Common myeloid progenitor, CD34-positive (primary cell): Measurements from ENCODE around the gene FOXK1.
"Not testable (repeated sequence)": the region's sequence is repeated elsewhere in the genome, so short reads cannot be mapped to it uniquely, and the experiment has no call there.

Experiments
- CTCF ChIA-PET: fragments of 350-600 bp; sonication (Branson Sonifier 250); formaldehyde crosslinking; loops from one replicate; lab custom pipeline; 2021; ENCODE audit warnings: antibody characterized with exemption; lab: Charles Lee
- POLR2A ChIA-PET: fragments of 350-600 bp; sonication (Branson Sonifier 250); formaldehyde crosslinking; loops from one replicate; lab custom pipeline; 2021; ENCODE audit warnings: antibody characterized with exemption; lab: Charles Lee
- DNase-seq, 3 donors: peaks; one replicate each; pipeline versions ENCODE4 v3.0.0 to v3.0.0-alpha.2; 2013
- H3K27ac ChIP-seq, 2 experiments: 1 replicate in 1 of 2; 2 replicates in 1 of 2; pipeline ENCODE4 v1.7.0; 2013; ENCODE audit warnings: inconsistent platforms in 2 of 2, low read length in 2 of 2, mild to moderate bottlenecking in 2 of 2, low read depth in 1 of 2, moderate library complexity in 1 of 2; ENCODE audit not compliant: severe bottlenecking in 2 of 2, insufficient read depth in 1 of 2, poor library complexity in 1 of 2
- H3K27me3 ChIP-seq, 5 experiments: replicated peaks in 2 of 5; 1 replicate in 3 of 5; 2 replicates in 2 of 5; pipeline versions ENCODE4 v1.6.1 to v1.7.0; 2013; ENCODE audit warnings: low read length in 4 of 5, mild to moderate bottlenecking in 2 of 5, moderate library complexity in 2 of 5, inconsistent platforms in 1 of 5; ENCODE audit not compliant: insufficient read depth in 5 of 5, control insufficient read depth in 4 of 5
- H3K36me3 ChIP-seq, 4 experiments: 1 replicate in 2 of 4; 2 replicates in 2 of 4; pipeline versions ENCODE4 v1.6.1 to v1.7.0; 2013; ENCODE audit warnings: low read length in 3 of 4, control low read depth in 1 of 4, mild to moderate bottlenecking in 1 of 4; ENCODE audit not compliant: control insufficient read depth in 4 of 4, insufficient read depth in 4 of 4
- H3K4me1 ChIP-seq, 4 experiments: 1 replicate in 3 of 4; 2 replicates in 1 of 4; pipeline versions ENCODE4 v1.6.1 to v1.7.1; 2013; ENCODE audit warnings: low read length in 3 of 4, mild to moderate bottlenecking in 3 of 4, control low read depth in 1 of 4, inconsistent platforms in 1 of 4, moderate library complexity in 1 of 4; ENCODE audit not compliant: control insufficient read depth in 4 of 4, insufficient read depth in 4 of 4; ENCODE audit errors: control extremely low read depth in 1 of 4
- H3K4me3 ChIP-seq, 7 experiments: 1 replicate in 4 of 7; 2 replicates in 3 of 7; pipeline versions ENCODE4 v1.5.1 to v1.7.0; 2013; ENCODE audit warnings: mild to moderate bottlenecking in 7 of 7, low read length in 6 of 7, moderate library complexity in 6 of 7, inconsistent platforms in 2 of 7, low read depth in 2 of 7, control low read depth in 1 of 7; ENCODE audit not compliant: insufficient read depth in 4 of 7, control insufficient read depth in 1 of 7; ENCODE audit errors: extremely low read depth in 1 of 7
- H3K9me3 ChIP-seq, 5 experiments: 1 replicate in 4 of 5; 2 replicates in 1 of 5; pipeline versions ENCODE4 v1.6.1 to v1.7.1; 2013; ENCODE audit warnings: low read length in 4 of 5, mild to moderate bottlenecking in 2 of 5, inconsistent platforms in 1 of 5, low read depth in 1 of 5, moderate library complexity in 1 of 5; ENCODE audit not compliant: control insufficient read depth in 4 of 5, insufficient read depth in 2 of 5; ENCODE audit errors: control extremely low read depth in 1 of 5
- WGBS: methylation state at CpG from one replicate; pipeline ENCODE4 v1.1.5; 2013; ENCODE audit not compliant: insufficient coverage; 5-methylcytosine and 5-hydroxymethylcytosine counted together

Gene FOXK1

GRCh38 chr7:4667776-4668509 lies 14.2 kb upstream of the FOXK1 start:
- Histone ChIP-seq H3K4me1 (no peaks in the 10 kb centered on the region), H3K27ac (no peak overlapping the region), H3K36me3 (no peaks in the 10 kb centered on the region), H3K27me3 (no peaks in the 10 kb centered on the region), H3K9me3 (peaks cover 0 to 4% (median 0%) of the 10 kb centered on the region in 5 experiments), H3K4me3 (no peak overlapping the region)
- ChIA-PET POLR2A (no interaction called here), CTCF (no interaction called here)
- no peak for DNase-seq
- WGBS, result 97% methylated on average over 15 of the region's 19 CpGs

- ChIA-PET POLR2A (no interaction called here), CTCF (no interaction called here)
- WGBS, result no CpG with 5 or more reads among the region's 3 CpGs
Observed at GRCh38 chr7:4668510-4668847, 13.6 kb upstream of the FOXK1 start.

GRCh38 chr7:4670791-4671190 lies 11.3 kb upstream of the FOXK1 start:
- H3K27me3 ChIP-seq, result no peaks in the 10 kb centered on the region
- no peak overlapping the region for H3K4me3 ChIP-seq
- peaks cover 0 to 6% (median 4%) of the 10 kb centered on the region in 5 experiments for H3K9me3 ChIP-seq
- no peak for DNase-seq
- H3K27ac ChIP-seq, result no peak overlapping the region
- ChIA-PET CTCF (no interaction called here), POLR2A (no interaction called here)
- no peaks in the 10 kb centered on the region for H3K4me1 ChIP-seq
- 94% methylated on average over 4 of the region's 4 CpGs for WGBS
- H3K36me3 ChIP-seq, result no peaks in the 10 kb centered on the region

More at GRCh38 chr7:4668510-4668847, 13.6 kb upstream of the FOXK1 start:
- Histone ChIP-seq H3K9me3 (peaks cover 0 to 4% (median 0%) of the 10 kb centered on the region in 5 experiments), H3K4me1 (no peaks in the 10 kb centered on the region), H3K27ac (no peak overlapping the region), H3K36me3 (no peaks in the 10 kb centered on the region), H3K4me3 (no peak overlapping the region), H3K27me3 (no peaks in the 10 kb centered on the region)
- no peak for DNase-seq

- no peak for DNase-seq
- WGBS, result 96% methylated on average over 4 of the region's 8 CpGs
- Histone ChIP-seq H3K27ac (no peak overlapping the region), H3K4me3 (no peak overlapping the region), H3K36me3 (no peaks in the 10 kb centered on the region), H3K27me3 (no peaks in the 10 kb centered on the region), H3K9me3 (peaks cover 0 to 6% (median 3%) of the 10 kb centered on the region in 5 experiments), H3K4me1 (no peaks in the 10 kb centered on the region)
- CTCF ChIA-PET, result no interaction called here
- POLR2A ChIA-PET, result interaction anchor here (1.0 kb wide), 1 partner anchor 34 kb away, joined by 3 read pairs; no protein-coding TSS in a partner anchor
Observed at GRCh38 chr7:4675771-4676367, 6.2 kb upstream of the FOXK1 start.

- H3K4me3 ChIP-seq, CTCF ChIA-PET, H3K9me3 ChIP-seq, DNase-seq, H3K36me3 ChIP-seq, POLR2A ChIA-PET, H3K27ac ChIP-seq, H3K4me1 ChIP-seq, H3K27me3 ChIP-seq: not testable (repeated sequence)
- WGBS, result 89% methylated on average over 4 of the region's 11 CpGs
Observed at GRCh38 chr7:4677518-4677917, 4.6 kb upstream of the FOXK1 start.

- Histone ChIP-seq H3K4me3 (peak overlapping the region in 6 of 7 experiments; percentile 38 to 96 (median 78)), H3K27ac (peak overlapping the region in 1 of 2 experiments; percentile 61), H3K9me3 (no peaks in the 10 kb centered on the region), H3K27me3 (no peaks in the 10 kb centered on the region), H3K36me3 (peaks cover 0 to 5% (median 2%) of the 10 kb centered on the region in 4 experiments), H3K4me1 (peaks cover 0 to 26% (median 24%) of the 10 kb centered on the region in 4 experiments)
- ChIA-PET CTCF (interaction anchor here (1.0 to 5.2 kb wide), 3 partner anchors 21 to 41 kb away, joined by 3 to 23 read pairs (median 3); no protein-coding TSS in a partner anchor), POLR2A (interaction anchor here (1.7 kb wide), 1 partner anchor 39 kb away, joined by 14 read pairs; no protein-coding TSS in a partner anchor)
- DNase-seq, result peak in 2 of 3 donors; percentile 65 to 77
- 62% methylated on average over 3 of the region's 6 CpGs for WGBS
Observed at GRCh38 chr7:4681218-4681851, 760 bp upstream of the FOXK1 start.
